Activated T-cell treated with anti-CD3 and anti-CD28 coated beads for 24 hours (primary cell): ENCODE data around the gene CACNA1I.

Experiments used
- DNase-seq: peaks from one replicate; pipeline ENCODE4 v3.0.0-alpha.2; 2020; ENCODE audit warnings: low read depth

The CACNA1I gene

DNA sequence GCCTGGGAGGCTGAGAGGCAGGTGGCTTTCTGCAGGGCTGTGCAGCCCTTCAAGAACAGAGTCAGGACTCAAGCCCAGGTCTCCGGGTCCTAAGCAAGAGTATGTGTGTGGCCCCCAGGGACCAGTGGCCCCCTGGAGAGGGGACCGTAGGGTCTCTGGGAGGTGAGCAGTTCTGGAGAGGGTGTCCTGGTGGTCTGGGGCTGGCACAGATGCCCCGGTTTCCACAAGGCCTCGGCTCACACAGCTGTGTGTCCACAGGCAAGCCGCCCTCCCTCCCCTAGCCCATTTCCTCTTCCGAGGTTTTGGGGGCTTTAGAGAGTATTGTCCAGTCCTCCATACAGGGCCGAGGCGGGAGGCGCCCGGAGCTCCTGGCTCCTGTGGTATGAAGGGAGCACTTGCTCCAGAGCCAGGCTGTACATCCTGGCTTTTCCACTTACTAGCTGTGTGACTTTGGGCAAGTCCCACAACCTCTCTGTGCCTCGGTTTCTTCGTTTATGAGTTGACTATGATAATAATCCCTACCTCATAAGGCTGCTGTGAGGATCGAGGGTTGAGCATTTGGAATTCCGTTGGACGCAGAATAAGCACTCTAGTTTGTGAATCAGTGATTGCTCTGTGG is 34.6 kb upstream of the CACNA1I start:
- DNase-seq, result no peak

DNA sequence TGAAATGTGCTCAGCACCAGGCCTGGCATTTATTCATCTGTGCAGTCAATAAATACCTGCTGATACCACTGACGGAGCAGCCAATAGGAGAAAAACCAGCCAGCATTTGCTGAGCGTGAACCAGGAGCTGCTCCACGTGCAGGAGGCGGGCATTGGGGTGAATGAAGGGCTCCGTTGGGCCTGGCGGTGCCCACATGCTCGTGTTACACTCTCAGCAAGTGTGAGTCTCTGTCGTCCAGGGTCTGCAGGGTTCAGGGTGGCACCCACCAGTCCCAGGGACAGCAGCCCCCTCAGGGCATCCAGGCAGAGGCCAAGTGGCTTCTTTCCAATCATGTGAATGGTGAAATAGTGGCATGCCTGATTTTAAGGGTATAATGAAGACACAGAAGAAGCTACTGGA is 33.8 kb upstream of the CACNA1I start:
- DNase-seq, result no peak

DNA sequence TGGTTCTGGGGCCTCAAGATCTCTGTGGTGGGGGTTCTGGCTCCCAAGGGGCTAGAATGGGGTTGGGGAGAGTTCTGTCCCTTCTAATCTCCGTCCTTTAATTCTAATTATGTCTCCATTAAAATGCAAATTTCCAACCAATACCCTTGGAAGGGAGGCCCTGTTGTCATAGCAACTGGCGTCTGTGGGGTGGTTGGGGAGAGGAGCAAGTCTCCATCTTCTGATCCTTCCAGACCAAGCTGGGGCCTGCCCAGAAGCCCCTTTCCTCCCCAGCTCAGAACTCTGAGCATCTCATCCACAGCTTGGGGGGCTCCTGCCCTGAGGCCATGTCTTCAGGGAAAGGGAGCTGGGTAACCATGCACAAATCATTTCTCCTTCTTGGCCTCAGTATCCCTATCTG is 32.6 kb upstream of the CACNA1I start:
- no peak for DNase-seq

DNA sequence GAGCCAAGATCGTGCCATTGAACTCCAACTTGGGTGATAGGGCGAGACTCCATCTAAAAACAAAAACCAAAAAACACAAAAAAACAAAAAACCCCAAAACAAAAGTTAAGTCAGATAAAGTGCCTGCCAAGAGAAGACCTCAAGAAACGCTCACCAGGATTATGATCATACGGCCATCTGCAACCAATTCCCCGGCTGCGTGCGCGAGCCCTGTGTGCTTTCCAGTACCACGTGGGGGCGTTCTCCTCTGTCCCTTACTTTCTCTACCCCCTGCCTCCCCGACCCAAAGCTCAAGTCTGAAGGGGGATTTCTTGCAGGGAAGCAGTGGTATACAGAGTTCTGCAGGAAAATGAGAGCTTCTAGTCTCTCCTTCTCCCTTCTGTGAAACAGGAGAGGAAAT is 27.5 kb upstream of the CACNA1I start:
- no peak for DNase-seq

DNA sequence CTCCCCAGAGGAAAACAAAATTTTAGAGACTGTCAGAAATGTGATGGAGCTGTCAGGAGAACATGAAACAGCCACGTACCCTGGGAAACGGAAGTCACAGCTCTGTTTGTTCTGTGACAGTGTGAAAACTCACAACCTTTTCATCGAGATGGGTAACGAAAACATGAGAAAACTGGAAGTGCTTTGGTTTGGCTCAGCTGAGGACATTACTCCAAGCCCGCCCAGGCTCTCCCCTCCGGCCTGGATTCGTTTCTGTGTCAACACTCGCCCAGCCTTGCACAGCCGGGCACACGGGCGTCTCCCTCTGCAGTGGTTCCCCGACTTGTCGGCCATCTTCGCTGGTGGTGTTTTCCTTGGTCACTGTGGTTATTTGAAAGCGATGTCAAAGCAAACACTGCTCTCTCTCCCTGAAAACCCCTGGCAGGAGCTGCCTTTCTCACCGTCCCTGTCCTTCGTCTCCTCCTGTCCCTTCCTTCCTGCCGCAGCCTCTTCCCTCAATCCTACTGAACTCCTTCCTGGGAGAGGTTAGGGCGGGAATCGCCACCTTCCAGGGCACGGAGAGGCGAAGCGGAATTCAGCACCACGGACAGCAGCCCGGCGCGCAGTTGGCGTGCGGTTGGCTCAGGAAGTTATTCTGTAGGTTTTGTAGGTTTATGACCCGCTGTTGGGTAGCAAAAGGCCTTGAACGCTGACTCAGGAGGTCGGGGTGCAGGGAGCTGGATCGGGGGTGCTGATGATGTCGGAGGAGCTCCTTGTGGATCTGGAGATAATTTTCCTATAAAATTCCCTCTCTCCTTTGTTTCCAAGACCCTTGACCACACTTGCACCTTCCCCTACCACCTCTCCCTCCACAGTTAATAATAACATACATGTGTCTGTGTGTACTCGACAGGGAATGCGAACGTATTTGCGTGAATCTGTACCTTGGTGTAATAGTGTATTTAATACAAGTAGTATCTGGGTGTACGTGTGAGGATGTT is 24.9 kb upstream of the CACNA1I start:
- DNase-seq, result peak; percentile 55

DNA sequence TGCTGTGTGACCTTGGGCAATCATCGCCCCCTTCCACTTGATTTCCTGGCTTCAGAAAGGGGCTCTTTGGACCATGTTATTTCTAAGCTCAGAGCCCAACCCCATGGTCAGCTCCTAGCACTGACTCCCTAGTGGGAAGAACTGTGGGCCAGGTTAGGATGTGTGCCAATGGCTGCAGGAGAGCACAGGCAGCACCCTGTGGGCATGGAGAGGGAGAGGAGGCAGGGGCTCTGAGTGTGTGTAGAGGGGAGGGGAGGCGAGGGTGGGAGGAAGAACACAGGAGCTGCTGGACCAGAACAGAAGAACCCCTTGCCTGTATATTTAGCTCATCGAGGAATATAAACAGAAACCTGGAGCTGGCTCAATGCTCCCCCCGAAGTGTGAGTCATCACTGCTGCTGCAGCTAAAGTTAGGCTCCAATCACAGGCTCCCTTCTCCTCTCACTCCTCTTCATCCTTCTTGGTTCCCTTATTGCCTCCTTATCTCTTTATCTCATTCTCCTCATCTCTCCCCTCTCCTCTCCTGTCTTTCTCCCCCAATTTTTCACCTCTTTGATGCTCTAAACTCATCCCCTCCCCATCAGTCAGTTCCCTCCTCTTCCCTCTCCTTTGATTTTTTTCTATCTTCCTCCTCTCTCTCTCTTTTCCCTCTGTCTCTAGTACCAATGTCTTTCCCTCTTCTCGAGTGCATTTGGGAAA is 23.5 kb upstream of the CACNA1I start:
- DNase-seq, result no peak

DNA sequence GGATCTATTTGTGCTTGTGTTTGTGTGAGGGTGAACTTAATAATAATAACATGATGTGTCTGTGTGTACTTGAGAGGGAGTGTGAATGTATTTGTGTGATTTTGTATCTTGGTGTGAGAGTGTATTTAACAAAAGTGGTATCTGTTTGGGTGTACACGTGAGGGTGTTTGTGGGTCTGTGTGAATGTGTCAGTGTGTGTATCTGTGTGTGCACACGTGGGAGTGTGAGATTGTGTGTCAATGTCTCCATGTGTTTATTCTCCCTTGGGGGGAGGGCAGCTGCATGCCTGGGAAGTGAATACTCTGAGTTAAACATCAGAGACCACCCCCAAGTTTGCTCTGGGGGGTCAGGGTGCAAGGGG is 23.0 kb upstream of the CACNA1I start:
- no peak for DNase-seq

DNA sequence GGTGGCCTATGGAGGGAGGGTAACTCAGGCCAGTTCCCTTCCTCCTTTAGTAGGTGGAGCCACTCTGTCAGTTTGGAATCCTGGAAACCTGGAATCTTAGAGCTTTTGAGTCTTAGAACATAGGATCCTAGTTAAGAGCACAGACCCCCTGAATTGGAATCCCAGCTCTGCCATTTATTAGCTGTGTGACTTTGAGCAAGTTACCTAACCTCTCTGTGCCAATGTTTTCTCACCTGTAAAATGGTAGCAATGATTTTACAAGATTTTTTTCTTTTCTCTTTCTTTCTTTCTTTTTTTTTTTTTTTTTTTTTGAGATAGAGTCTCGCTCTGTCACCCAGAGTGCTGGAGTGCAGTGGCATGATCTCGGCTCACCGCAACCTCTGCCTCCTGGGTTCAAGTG is 17.1 kb upstream of the CACNA1I start:
- no peak for DNase-seq

DNA sequence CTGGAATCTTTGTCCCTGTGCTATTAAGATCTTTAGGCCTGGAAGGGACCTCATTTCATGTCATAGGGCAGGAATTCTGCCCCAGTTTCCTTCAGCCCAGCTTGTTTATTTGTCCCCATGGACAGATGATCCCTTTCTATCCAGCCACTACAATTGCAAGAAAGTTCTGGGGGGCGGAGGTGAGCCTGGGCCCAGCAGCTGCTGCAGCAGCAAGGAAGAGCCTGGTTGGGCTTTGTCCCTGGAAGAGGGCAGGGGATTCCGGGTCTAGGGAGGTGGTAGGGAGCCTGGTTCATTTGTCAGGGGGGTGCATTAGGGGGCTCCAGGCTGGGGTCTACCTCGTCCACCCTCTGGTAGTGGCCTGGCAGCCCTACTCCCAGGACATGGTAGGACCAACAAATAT is 16.4 kb upstream of the CACNA1I start:
- DNase-seq, result no peak

DNA sequence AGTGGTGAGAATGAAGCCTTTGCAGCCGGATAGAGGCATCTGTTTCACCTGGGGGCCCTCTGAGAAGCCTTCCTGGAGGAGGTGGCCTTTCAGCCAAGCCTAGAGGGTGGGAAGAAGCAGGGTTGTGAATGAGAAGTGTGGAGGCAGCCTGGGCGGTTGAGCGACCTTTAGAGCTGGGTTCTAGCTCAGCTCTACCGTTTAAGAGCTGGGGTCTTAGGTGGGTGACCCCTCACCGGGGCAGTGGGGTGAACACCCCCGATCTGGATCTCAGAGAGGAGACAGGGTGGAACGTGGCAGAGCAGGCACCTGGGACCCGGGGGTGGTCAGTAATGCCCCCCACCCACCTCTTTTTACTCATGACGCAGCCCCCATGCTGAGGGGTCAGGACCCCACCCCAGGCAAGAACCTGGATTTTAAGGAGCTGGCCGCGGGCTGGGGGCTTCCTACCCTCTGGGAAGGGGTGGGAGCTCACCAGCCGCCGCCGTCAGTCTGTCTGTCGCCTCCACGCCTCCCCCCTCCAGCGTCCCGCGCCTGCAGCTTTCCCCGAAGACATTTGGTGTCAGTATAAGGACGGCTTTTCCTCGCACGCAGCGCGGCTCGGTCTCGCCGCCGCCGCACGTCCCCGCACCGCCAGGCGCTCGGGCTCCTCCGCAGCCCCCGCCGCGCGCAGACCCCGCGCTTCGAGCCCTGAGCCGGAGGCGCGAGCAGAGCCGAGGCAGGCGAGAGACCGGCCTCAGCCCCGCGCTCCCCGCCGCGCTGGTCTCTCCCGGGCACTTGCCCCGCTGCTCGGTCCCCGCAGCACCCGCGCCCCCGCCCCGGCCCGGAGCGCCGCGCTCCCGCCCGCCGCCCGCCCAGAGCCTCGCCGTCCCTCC is 13.3 kb upstream of the CACNA1I start:
- peak; percentile 36 for DNase-seq

DNA sequence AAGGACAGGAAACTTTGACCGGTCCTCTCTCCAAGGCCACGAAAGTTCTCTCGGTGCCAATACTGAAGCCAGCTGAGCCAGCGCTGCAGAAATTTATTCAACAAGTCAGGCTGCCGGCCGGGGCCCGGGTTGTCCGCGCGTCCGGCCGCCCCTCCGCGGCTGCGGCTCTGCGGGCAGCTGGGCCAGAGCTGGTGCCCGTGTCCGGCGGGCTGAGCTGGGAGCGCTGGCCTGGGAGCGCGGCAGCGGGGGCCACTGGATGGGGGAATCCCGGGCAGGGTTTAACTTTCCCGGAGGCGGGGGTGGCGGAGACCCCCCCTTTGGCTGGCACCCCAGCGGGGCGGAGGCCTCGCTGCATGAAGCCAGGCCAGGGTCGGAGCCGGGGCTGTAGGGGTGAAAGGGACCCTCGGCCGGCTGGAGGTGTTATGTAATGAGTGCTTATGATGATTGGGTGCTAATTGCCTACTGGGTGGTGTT is 12.3 kb upstream of the CACNA1I start:
- no peak for DNase-seq

DNA sequence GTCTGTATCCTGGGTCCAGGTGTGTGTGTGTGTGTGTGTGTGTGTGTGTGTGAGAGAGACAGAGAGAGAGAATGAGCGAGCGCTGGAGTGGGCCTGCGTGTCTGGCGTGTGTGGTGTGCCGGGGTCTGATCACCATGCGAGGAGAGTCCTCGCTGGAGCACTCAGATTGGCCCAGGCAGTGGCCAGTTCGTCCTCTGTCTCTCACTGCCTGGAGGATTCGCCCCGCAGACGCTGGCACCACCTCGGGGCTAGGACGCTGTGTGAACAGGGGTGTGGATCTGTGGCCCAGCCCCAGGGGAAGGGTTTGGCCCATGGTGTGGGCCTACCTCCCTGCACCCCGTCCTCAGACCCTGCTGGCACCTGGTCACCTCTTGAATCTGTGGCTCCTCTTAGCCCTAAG is 11.6 kb upstream of the CACNA1I start:
- no peak for DNase-seq

DNA sequence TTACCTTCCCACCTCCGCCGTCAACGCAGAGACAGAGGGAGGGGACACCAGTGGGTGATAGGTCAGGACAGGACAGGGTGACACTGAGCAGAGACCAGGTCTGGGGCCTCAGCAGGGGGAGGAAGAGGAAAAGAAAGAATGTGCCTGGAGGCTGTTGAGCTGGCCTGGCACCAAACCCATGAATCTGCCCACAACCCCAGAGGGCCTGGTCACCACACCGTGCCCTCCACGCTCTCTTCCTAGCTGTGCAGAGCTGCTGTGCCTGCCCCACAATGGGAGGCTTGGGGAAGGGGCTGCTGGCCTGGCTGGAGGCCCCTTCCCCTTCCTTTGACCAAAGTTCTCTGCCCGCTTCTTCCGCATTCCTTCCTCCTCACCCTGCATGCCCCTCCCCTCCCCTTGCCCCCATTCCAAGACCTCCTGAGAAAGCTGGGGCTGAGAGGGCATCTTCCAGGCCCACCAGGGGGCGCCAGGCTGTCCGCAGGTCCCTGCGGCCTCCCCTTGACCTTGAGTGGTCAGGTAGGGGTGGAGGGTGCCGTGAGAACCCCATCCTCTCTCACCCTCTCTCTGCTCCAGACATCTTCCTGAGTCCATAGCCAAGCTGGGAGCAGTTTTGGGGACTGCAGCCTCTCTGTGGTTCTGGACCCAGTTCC is 11.0 kb upstream of the CACNA1I start:
- DNase-seq, result no peak

DNA sequence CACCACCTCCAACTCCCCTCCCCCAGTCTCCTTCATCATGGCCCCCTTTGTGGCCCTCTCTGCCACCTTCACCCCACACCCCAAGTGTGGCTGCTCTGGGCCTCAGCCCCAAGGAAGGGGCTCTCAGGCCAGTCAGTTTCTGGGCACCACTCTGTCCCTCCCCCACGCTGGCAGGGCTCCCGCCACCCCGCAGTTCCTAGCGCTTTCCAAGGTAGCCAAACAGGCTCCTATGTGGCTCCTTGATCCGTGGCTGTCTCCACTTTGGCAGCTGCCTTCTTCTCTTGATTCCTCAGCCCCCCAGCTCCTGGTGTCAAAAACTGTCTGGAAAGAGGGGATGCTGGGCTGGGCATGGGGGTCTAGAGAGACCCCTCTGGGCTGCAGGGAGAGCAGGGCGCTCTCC is 10.4 kb upstream of the CACNA1I start:
- no peak for DNase-seq

DNA sequence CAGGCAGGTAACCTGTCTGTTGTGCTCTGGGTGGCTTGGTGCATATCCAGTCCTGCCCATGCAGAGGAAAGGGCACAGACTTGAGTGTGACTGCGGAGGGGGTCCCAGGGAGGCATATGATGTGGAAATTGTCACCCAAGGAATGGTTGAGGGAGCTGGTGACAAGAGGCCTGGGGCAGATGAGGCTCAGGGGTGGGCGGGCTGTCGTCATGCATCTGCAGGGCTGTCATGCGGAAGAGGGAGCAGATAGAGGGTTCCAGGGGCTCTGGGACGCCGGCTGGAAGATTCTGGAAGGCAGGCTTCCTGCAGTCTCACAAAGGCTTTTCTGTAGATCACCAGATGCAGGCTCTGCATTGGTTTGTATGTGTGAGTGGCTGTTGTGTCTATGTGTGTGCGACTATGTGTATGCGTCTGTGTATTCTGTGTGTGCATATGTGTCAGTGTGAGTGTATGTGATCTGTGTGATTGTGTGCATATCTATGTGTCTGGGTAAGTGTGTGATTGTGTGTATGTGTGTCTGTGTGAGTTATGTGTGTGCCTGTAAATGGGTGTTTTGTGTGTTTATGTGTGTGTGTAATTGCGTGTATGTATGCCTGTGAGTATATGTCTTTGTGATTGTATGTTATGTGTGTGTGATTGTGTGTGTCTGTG is 7.6 kb upstream of the CACNA1I start:
- DNase-seq, result no peak

DNA sequence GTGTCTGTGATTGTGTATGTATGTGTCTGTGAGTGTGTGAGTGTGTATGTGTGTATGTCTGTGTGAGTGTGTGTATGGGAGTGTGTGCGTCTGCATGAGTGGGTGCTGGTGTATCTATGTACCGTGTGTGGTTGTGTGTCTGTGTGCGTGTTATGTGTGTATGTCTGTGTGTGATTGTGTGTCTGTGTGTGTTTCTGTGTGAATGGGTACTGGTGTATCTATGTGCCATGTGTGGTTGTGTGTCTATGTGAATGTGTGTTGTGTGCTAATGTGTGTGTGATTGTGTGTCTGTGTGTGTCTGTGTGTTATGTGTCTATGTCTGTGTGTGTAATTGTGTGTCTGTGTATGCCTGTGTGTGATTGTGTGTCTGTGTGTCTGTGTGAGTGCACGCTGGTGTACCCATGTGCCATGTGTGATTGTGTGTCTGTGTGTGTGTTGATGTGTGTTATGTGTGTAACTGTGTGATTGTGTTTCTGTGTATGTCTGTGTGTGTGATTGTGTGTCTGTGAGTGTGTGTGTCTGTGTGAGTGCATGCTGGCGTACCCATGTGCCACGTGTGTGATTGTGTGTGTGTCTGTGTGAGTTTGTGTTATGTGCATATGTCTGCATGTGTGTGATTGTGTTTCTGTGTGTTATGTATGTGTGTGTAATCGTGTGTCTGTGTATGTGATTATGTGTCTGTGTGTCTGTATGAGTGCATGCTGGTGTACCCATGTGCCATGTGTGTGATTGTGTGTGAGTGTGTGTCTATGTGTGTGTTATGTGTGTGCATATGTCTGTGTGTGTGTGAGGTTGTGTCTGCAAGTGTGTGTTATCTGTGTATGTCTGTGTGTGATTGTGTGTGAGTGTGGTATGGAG is 6.8 kb upstream of the CACNA1I start:
- DNase-seq, result no peak

DNA sequence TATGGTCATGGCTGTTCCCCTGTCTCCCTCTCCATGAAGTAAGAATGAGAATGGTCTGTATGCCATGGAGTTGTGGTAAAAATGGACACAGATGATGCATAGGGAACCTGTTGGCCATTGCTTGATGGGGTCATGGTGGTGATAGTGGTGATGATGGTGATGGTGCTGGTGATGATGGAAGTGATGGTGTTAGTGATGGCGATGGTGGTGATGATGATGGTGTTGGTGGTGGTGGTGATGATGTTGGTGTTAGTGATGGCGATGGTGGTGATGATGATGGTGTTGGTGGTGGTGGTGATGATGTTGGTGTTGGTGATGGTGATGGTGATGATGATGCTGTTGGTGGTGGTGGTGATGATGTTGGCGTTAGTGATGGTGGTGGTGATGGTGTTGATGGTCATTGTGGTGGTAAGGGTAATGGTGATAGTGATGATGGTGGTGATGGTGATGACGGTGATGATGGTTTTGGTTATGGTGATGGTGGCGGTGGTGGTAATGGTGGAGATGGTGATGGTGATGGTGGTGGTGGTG is 5.1 kb upstream of the CACNA1I start:
- DNase-seq, result no peak

DNA sequence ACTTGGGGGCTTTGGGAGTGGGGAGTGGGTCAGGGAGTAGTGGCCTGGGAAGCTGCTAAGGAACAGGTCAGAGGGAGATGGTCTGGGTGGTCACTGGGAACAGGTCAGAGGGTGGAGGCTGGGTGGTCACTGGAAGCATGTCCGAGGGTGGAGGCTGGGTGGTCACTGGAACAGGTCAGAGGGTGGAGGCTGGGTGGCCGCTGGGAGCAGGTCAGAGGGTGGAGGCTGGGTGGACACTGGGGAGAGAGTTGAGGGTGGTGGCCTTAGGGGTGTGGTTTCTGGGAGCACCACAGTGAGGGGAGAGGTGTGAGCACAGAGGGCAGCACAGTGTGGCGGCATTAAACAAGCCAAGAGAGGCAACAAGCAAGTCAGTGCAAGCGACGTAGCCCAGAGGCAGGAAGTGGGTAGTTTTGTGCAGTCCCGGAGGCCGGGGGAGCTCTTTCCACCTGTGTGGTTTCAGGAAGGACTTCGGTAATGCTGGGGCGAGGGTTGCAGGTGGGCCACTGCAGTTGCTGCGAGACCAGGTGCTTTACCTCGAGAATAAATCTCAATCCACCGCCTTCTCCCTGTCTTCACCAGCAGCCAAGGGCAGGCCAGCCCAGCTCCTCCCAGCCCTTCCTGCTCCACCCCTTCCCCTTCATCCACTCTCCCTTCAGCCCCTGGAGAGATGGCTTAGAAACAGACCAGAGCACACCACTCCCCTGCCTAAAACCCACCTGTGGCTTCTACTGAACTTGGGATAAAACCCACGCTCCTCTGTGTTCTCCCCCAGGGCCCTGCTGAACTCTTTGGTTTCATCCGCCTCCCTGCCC is 3.2 kb upstream of the CACNA1I start:
- no peak for DNase-seq
